Nephron (organoid): ENCODE measurements around the gene ICAM5.

Source experiments
- H3K27ac Mint-ChIP-seq, 3 experiments: 2 replicates each; pipeline ENCODE4 v1.8.0; 2020; ENCODE audit warnings: mixed read lengths in 3 of 3, mild to moderate bottlenecking in 2 of 3, moderate library complexity in 1 of 3
- H3K27me3 Mint-ChIP-seq: 2 replicates; pipeline ENCODE4 v1.8.0; 2021; ENCODE audit warnings: low read depth, mild to moderate bottlenecking, moderate library complexity, mixed read lengths
- H3K36me3 Mint-ChIP-seq: 2 replicates; pipeline ENCODE4 v1.8.0; 2020; ENCODE audit warnings: low read depth, mixed read lengths
- H3K4me1 Mint-ChIP-seq: 2 replicates; pipeline ENCODE4 v1.8.0; 2020; ENCODE audit warnings: mixed read lengths
- H3K4me3 Mint-ChIP-seq, 3 experiments: 2 replicates each; pipeline ENCODE4 v1.8.0; 2020; ENCODE audit warnings: mild to moderate bottlenecking in 3 of 3, mixed read lengths in 3 of 3, moderate library complexity in 2 of 3
- H3K9me3 Mint-ChIP-seq: 2 replicates; pipeline ENCODE4 v1.8.0; 2020; ENCODE audit warnings: mixed read lengths
- TF ChIP-seq, protein P1 (sequence below), 3 experiments: fragments of 200-600 bp; sonication (generic); IDR thresholded peaks; one replicate each; pipeline ENCODE4 v1.5.0; 2021; ENCODE audit warnings: antibody characterized with exemption in 3 of 3; ENCODE audit not compliant: unreplicated experiment in 3 of 3

The ICAM5 gene

DNA sequence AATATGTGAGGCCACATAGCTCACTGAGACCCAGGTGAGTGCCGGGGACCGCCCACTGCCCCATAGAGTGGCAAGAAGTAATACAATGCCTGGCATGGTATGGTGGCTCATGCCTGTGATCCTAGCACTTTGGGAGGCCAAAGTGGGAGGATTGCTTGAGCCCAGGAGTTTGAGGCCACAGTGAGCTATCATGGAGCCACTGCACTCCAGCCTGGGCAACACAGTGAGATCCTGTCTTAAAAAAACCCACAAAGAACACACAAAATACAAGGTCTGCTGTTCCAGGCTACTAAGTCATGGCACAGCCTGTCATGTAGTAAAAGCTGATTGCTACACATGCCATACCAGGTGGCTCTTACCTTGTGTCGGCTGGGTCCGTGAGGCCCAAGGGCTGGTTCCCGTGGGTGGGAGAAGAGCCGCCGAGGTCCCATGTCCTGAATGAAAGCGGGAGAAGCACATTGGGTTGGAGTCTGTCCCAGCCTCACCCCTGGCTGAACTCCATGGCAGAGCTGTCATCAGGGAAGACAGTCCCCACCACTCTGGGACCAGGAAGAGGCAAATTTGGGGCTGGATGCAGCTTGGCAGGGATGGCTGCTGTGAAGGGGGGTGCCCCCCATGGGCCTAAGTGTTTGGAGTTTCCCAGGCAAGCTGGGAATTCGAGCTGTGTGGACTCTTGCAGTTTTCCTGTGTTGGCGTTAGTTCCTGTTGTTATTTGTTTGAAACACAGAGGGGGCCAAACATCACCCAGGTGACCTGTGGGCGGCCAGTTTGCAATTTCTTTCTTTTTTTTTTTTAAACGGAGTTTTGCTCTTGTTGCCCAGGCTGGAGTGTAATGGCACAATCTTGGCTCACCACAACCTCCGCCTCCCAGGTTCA lies 29.3 kb downstream of the ICAM5 start:
- H3K27me3 Mint-ChIP-seq, result no peaks in the 10 kb centered on the region
- no peak overlapping the region for H3K4me3 Mint-ChIP-seq
- H3K27ac Mint-ChIP-seq, result no peak overlapping the region
- peaks cover 18% of the 10 kb centered on the region for H3K4me1 Mint-ChIP-seq
- H3K9me3 Mint-ChIP-seq, result no peaks in the 10 kb centered on the region
- TF ChIP-seq, protein P1, sequence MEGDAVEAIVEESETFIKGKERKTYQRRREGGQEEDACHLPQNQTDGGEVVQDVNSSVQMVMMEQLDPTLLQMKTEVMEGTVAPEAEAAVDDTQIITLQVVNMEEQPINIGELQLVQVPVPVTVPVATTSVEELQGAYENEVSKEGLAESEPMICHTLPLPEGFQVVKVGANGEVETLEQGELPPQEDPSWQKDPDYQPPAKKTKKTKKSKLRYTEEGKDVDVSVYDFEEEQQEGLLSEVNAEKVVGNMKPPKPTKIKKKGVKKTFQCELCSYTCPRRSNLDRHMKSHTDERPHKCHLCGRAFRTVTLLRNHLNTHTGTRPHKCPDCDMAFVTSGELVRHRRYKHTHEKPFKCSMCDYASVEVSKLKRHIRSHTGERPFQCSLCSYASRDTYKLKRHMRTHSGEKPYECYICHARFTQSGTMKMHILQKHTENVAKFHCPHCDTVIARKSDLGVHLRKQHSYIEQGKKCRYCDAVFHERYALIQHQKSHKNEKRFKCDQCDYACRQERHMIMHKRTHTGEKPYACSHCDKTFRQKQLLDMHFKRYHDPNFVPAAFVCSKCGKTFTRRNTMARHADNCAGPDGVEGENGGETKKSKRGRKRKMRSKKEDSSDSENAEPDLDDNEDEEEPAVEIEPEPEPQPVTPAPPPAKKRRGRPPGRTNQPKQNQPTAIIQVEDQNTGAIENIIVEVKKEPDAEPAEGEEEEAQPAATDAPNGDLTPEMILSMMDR (IDR thresholded peaks at IDR 0.05; ENCODE audit: unreplicated experiment in 3 of 3), result no peak
- H3K36me3 Mint-ChIP-seq, result peaks cover 22% of the 10 kb centered on the region

DNA sequence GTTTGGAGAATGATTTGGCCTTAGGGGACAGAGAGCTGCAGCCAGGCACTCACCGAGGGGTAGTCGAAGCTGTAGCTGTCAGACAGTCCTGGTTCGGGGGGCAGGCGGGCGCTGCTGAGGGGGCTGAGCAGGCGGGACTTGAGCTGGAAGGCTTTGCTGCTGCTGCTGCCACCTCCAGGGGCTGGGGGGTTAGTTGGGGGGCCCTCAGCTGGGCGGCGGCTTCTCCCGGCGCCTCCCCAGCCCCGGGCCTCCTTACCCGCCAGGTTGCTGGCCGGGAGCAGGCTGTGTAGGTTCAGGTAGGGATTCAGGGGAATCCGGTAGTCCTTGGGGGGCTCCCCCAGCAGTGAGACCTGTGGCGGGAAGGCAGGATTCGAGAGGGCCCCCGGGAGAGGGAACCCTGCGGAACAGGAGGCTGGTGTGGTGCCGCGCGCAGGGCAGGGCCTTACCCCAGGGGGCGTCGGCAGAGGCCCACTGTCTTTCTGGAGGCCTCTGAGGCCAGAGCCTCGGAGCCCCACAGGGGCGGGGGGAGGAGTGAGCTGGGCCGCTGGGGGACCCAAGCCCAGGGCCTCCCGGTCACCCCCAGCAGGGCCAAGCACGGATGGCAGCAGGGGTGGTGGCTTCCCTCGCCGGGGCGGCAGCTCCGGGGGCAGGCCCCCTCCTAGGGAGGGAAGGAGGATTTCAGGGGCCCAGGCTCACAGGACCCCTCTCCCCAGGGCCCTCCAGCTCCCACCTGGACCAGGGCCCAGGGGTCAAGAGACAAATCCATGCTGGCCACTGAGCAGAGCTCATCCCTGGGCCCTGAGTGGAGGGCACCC lies 31.1 kb downstream of the ICAM5 start:
- Mint-ChIP-seq H3K27me3 (no peaks in the 10 kb centered on the region), H3K4me1 (peaks cover 3% of the 10 kb centered on the region), H3K4me3 (no peak overlapping the region), H3K9me3 (no peaks in the 10 kb centered on the region), H3K36me3 (peaks cover 32% of the 10 kb centered on the region), H3K27ac (no peak overlapping the region)
- TF ChIP-seq, protein P1 (IDR thresholded peaks at IDR 0.05; ENCODE audit: unreplicated experiment in 3 of 3), result no peak

DNA sequence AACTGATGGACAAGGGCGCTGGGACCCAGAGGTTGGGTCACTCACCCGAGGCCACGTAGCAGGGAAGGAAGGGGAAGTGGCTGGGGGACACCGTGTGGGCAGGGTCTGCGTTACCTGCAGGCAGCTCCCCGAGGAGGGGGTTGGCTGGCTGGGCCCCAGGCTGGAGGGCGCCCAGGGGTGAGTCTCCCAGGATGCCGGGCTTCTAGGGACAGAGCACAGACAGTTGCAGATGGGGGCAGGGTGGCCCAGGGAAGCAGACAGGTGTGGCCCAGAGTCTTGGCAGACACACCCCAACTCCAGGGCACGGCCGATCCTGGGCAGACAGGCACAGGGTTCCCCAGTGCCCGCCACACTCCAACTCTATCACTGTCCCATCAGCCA lies 31.7 kb downstream of the ICAM5 start:
- Mint-ChIP-seq H3K36me3 (peaks cover 35% of the 10 kb centered on the region), H3K9me3 (no peaks in the 10 kb centered on the region), H3K4me1 (no peaks in the 10 kb centered on the region), H3K27ac (no peak overlapping the region), H3K27me3 (no peaks in the 10 kb centered on the region), H3K4me3 (no peak overlapping the region)
- TF ChIP-seq, protein P1 (IDR thresholded peaks at IDR 0.05; ENCODE audit: unreplicated experiment in 3 of 3), result no peak

DNA sequence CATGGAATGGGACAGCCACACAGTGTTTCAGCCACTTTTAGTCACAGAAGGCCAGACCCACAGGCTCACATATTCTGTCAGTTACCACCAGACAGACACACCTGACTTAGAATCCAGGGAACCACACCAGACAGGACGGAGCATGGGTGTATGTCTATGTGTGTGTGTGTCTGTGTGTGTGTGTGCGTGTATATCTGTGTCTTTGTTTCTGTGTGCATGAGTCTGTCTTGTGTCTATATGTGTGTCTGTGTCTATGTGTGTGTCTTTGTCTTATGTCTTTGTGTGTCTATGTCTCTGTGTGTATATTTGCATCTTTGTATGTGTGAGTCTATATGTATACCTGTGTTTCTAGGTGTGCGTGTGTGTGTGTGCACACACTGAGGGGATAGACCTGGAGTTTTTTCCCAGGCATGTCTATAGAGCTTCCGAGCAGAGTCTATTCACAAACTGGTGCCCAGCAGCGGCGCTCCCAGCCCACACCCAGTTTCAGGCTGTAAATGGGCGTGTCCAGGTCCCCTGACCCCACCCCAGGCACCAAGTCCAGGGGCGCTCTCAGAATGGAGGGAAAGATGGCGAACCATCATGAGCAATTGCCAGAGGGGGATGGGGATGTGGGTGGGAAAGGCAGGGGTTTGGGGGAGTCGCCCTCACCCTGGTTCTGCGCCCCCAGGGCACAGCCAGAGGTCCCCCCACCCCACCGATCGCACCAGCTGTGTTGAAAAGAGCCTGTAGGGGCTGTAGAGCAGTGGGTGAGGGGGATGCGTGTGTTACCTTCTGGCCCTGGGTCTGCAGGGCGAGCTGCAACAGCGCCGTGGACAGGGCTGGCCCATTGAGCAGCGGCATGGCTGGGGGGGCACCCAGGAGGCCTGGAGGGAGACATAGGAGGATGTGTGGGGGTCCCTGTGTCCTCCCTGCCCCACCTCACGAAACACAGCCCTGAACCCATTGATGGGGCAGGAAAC lies 32.4 kb downstream of the ICAM5 start:
- TF ChIP-seq, protein P1 (IDR thresholded peaks at IDR 0.05; ENCODE audit: unreplicated experiment in 3 of 3), result no peak
- Mint-ChIP-seq H3K27ac (no peak overlapping the region), H3K27me3 (no peaks in the 10 kb centered on the region), H3K4me1 (no peaks in the 10 kb centered on the region), H3K4me3 (no peak overlapping the region), H3K36me3 (peaks cover 35% of the 10 kb centered on the region), H3K9me3 (no peaks in the 10 kb centered on the region)

DNA sequence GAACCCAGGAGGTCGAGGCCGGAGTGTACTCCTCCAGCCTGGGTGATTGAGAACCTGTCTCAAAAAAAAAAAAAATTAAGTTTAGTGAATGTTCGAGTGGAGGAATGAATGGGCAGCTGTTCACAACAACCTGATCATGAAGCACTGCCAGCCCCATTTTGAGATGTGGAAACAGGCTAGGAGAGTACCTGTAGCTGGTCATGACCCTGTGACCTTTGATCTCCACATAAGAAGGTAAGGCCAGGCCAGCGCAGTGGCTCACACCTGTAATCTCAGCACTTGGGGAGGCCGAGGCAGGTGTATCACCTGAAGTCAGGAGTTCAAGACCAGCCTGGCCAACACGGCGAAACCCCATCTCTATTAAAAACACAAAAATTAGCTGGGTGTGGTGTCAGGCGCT lies 36.0 kb downstream of the ICAM5 start:
- Mint-ChIP-seq H3K4me3 (no peak overlapping the region), H3K4me1 (no peaks in the 10 kb centered on the region), H3K36me3 (peaks cover 36% of the 10 kb centered on the region), H3K27me3 (no peaks in the 10 kb centered on the region), H3K27ac (no peak overlapping the region), H3K9me3 (no peaks in the 10 kb centered on the region)
- TF ChIP-seq, protein P1 (IDR thresholded peaks at IDR 0.05; ENCODE audit: unreplicated experiment in 3 of 3), result no peak
